ENCODE results near the gene ARHGEF16.

- no peak for TF ChIP-seq TCF12 (IDR thresholded peaks at IDR 0.05; ENCODE audit: low read depth)
- no peak for TF ChIP-seq EP300 (IDR thresholded peaks at IDR 0.05; ENCODE audit: borderline replicate concordance)
- TF ChIP-seq TAF1 (IDR thresholded peaks at IDR 0.05; ENCODE audit: low read depth), result no peak
Measured at GRCh38 chr1:3529099-3529729, 74.7 kb downstream of the ARHGEF16 start.

Measured in Ishikawa (cell line).